HG03432 (cell line): ENCODE data around the gene ZBTB4.
"Not testable (repeated sequence)": the region's sequence is repeated elsewhere in the genome, so short reads cannot be mapped to it uniquely, and the experiment has no call there.

ENCODE experiments used
- ATAC-seq: cut with Tn5 transposase; IDR thresholded peaks from one replicate; pipeline ENCODE4 v1.9.1; 2021; ENCODE audit warnings: mild to moderate bottlenecking, moderate library complexity; ENCODE audit not compliant: unreplicated experiment

ZBTB4 gene

DNA sequence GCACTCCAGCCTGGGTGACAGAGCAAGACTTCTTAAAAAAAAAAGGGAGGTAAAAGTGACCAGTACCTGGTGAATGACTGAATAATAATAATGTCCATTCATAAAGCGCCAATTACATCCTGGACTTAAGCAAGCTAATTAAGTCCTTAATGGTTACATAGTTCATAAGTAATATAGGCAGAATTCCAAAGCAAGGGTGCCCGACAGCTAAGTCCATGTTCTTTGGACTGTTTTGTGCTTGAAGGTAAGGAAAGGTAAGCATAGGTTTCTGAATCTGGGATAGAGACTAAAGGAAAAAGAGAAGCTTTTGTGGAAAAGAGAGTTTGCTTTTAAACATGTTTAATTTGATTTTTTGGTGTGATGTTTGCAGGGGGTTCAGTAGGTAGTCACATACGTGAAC lies 14.5 kb upstream of the ZBTB4 start:
- ATAC-seq, result no peak

GRCh38 chr17:7491583-7491982 lies 12.2 kb upstream of the ZBTB4 start:
- no peak for ATAC-seq

GRCh38 chr17:7490144-7490543 lies 10.7 kb upstream of the ZBTB4 start:
- ATAC-seq, result no peak

DNA sequence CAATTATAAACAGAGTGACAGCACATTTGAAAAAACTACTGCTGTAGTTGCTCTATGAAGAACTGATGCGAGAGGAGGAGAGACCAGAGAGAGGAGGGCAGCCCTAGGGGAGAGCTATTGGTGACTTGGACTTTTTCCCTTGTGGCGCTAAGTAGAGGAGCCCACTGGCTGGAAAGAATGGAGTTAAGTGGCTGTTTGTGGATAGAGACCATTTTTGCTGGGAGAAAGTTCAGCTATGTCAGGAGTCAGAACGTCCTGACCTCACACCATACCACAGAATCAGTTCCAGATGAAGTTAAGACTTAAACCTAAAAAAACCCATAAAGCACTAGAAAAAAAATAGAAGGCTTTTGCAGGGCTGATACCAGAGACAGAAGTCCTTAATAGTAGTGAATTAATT lies 6.8 kb upstream of the ZBTB4 start:
- no peak for ATAC-seq

GRCh38 chr17:7484919-7485377 lies 5.5 kb upstream of the ZBTB4 start:
- ATAC-seq, result no peak

GRCh38 chr17:7484067-7484918 lies 4.9 kb upstream of the ZBTB4 start, which contains the start of gene POLR2A:
POLR2A (plus strand) TSS chr17:7484366.
- ATAC-seq, result peak; percentile 63

DNA sequence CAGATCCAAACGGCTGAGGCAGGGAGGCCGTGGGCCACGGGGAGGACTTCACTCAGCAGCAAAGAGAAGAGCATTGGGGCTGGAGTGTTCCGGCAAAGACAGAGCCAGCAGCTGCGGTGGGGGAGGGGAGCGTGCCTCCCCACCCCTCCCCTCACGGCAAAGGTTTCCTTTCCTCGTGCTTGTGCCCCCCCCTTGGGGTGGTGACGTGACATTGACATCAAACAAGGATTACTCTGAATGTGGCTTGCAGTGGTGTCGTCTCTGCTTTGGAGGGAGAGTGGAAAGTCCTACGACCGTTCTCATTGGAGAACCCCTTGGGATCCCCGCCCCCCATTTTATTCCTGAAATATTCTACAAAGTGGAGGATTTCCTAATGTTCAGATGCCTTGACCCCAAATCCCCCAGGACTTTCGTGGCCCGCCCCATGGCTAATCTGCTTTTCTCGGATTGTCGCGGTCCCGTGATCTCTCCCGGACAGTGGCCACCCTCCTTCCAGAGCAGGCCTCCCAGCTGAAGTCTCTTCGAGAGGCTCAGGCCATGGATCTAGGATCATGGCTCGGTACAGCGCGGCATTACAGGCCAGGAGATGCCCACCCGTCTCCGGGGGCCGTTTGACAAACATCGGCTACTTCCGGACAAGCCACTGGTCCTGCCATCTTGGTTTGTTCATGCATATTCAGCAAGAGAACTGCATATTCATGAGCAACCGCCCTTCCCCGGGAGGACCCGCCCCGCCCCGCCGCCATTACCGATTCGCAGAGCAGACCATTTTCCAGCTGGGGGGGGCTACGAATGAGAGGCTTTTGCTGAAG lies 4.0 kb upstream of the ZBTB4 start:
- ATAC-seq, result peak; percentile 33

DNA sequence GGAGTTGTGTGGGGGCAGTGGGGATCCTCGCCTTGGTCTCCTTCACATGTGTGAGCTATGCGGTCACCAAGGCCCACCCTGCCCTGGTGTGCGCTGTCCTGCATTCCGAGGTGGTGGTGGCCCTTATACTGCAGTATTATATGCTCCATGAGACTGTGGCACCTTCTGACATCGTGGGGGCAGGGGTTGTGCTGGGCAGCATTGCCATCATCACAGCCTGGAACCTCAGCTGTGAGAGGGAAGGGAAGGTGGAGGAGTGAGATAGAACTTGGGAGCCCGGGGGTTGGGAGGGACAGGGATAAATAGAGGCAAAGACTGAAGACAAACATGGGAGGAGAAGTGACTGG lies 3.3 kb upstream of the ZBTB4 start:
- not testable (repeated sequence) for ATAC-seq

DNA sequence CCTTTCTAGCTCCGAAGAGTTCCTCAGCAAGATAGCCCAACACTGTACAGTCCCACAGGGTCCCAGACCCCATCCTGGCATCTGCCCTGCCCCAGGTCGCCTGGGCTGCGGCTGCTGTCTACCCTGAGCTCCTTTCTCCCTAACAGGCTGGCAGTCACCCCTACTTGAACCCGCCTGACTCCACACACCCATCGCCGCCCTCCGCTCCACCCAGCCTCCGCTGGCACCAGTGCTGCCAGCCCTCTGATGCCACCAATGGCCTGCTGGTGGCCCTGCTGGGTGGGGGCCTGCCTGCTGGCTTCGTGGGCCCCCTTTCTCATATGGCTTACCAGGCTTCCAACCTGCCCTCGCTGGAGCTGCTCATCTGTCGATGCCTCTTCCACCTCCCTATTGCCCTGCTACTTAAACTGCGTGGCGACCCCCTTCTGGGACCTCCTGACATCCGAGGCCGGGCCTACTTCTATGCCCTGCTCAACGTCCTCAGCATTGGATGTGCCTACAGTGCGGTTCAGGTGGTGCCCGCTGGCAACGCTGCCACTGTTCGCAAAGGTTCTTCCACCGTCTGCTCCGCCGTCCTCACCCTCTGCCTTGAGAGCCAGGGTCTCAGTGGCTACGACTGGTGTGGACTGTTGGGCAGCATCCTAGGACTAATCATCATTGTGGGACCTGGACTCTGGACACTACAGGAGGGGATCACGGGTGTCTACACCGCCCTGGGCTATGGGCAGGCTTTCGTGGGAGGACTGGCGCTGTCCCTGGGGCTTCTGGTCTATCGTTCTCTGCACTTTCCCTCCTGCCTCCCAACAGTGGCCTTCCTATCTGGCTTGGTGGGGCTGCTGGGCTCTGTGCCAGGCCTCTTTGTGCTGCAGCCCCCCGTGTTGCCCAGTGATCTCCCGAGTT lies 2.7 kb upstream of the ZBTB4 start:
- not testable (repeated sequence) for ATAC-seq

DNA sequence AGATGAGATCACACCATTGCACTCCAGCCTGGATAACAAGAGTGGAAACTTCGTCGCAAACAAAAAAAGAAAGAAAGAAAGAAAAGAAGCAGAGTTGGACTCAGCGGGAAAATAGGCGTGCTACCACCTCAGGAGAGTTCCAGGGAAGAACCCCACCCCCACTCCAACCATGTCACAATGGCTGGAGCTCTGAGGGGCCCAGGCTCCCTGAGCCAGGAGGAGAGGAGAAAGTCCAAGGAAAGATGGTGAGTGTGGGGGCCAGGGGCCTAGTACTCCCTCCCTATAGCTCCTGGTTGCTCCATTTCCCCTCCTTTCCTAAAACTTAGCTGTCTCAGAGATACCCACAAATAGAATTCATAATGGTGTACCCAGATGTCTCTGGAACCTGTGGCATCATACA lies 1.8 kb upstream of the ZBTB4 start, which contains the start of gene SLC35G6:
Gene SLC35G6, plus strand, starts transcription at position 172 of the 400 bp plus-strand sequence. Its CDS starts 71 bp downstream, at position 243.
- ATAC-seq, result not testable (repeated sequence)

- ATAC-seq, result no peak
Measured at GRCh38 chr17:7480089-7480384, 606 bp upstream of the ZBTB4 start.

DNA sequence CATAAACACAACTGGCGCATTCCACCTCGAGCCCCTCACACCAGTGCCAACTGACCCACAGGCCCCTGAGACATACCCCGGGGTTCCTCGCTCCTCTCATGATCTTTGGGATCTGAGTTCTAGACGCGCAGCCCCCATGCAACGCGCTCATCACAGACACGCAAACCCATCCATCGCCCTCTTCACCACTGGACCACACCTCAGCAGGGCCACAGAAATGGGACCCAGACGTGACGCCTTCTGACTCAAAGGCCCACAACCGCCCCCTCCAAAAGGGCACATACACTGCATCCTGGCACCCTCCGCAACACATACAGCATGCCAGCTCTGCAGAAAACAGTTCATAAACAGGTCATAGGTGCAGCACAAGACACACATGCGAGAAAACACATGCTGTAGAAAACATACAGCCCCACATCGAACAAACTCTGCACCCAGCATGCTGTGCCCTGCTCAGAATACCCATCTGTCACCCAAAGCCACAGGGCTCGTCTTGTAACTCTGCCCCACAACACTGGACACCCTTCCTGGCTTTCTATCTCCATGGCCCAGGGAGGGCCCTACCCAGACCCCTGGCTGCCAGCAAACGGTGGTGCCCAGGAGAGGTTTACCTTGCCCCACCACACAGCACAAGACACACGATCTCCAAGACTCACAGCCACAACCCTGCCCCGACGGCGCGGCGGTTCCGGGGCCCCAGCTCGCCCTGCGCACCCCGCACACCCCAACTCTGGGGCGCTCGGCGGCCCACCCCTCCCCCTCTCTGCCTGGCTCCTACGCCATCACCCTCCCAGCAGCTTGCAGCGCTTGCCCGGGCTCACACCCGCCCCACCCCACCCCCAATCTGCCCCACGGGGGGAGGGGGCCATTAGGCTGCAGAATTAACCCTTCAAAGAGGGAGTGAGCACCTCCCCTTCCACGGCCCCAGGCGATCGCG lies 887 bp downstream of the ZBTB4 start:
- ATAC-seq, result no peak

GRCh38 chr17:7477392-7478275 lies 1.8 kb downstream of the ZBTB4 start:
- no peak for ATAC-seq

DNA sequence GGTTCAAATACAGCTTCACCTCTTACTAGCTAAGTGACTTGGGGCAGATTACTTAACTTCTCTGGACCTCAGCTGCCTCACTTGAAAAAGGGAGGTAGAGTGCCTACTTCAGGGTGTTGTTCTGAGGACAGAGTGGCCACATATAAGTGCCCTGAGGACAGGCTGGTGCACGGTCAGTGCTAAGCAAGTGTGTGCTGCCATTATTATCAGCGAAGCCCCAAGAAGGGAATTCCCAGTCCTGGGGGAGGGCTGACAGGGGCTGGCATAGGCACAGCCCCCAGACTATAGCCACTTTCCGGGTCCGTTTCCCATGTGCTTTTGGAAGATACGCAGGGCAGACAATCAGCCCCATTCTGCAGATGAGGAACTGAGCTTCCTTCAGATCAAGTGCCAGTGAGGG lies 2.5 kb downstream of the ZBTB4 start:
- no peak for ATAC-seq

GRCh38 chr17:7476494-7476893 lies 2.9 kb downstream of the ZBTB4 start:
- no peak for ATAC-seq

DNA sequence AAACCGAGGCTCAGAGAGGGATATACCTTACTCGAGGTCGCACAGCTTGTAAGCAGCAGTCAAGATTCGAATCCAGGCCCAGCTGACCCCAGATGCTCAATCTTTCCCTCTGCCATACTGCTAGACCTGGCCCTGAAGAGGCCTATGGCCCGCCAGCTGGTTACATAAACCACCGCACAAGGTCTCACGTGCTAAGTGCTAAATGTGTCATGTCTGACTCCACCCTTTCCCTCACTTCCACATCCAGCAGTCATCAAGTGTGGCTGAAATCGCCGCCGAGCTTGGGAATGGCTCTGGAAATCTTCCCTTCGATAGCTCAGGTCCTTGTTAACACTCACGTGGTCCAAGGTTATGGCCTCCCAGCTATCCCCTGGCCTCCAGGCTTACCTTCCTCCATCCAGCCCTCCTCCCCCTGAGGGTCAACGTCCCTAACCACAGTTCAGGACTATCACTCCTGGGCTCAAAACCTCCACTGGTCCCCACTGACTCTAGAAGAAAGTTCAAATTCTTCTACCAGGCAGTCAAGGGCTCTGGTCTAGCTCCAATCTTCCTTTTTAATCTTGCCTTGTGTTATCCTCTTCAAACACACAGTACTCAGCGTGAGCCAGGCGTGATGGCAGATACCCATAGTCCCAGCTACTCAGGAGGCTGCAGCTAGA lies 3.5 kb downstream of the ZBTB4 start:
- ATAC-seq, result no peak

DNA sequence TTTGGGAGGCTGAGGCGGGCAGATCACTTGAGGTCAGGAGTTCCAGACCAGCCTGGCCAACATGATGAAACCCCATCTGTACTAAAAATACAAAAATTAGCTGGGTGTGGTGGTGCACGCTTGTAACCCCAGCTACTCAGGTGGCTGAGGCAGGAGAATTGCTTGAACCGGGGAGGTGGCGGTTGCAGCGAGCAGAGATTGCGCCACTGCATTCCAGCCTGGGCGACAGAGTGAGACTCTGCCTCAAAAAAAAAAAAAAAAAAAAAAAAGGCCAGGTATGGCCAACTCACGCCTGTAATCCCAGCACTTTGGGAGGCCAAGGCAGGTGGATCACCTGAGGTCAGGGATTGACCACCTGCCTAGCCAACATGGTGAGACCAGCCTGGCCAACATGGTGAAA lies 4.7 kb downstream of the ZBTB4 start:
- not testable (repeated sequence) for ATAC-seq

DNA sequence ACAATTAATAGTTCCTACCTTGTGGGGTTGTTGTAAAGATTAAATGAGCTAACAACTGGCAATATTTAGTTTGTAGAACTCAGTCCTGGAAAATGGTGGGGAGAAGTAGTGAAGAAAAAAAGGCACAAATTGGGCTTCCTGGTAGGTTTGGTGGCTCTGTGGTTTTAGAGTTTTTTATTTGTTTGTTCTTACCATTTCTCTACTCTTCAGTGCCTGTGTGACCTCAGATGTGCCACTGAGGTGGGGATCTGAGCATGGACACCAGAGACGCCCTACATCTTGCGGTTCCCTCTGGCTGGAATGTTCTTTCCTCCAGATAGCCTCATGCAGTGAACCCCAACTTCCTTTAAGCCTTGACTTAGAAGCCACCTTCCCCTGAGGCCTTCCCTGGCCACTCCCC lies 7.7 kb downstream of the ZBTB4 start:
- ATAC-seq, result no peak
